NCI-H146 (cell line): Measurements from ENCODE around the gene IFFO2.
A peak's percentile ranks its signal among the peaks of the same experiment; 100 is the strongest.

Source experiments
- DNase-seq: peaks from one replicate; lab custom pipeline; 2025; lab: John Stamatoyannopoulos, UW

Gene IFFO2

GRCh38 chr1:18972531-18972930 lies 16.1 kb upstream of the IFFO2 start:
- DNase-seq: no peak

GRCh38 chr1:18970762-18971161 lies 14.3 kb upstream of the IFFO2 start:
- DNase-seq: no peak

DNA sequence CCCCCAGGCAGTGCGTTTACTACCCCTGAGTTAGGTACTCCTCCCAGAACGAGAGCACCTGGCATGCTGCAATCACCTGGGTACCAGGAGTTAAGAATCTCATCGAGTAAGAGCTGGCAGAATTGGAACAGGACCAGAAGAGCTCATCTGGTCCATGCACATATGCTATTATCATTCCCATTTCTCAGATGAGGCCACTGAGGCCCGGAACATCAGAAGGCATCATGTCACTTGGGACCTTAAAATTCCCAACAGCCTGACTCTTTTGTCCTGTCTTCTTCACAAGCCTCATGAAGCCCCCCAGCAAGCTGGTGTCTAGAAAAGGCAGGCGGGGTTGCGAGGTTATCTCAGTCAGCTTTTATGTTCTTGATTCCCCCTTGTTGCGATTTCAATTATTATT lies 13.9 kb upstream of the IFFO2 start:
- no peak for DNase-seq

DNA sequence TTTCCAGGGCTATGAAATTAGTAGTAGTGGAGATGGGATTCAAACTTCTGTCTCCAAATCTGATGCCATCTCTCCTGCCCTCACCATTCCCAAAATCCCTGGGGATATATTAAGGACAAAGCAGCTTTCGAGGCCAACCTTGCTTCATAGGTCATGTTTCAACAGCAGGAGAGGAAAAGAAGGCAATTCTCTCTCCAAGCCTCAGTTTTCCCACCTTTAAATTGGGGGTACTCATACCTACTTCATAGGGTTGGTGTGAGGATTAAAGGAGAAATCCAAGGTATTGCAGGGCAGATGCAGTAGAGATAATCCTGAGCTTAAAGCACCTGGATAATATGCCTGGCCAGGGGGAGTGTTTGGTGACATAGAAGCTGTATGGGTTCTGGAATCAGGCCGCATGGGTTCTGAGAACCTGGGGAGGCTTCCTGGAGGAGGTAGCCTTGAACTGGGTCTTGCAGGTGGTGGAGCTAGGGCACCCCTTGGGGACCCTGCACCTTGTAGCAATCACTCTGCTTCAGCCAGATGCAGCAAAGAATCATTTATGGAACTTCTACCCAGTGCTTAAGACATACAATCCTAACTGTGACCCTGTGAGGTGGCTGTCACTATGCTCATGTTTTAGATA lies 10.7 kb upstream of the IFFO2 start:
- no peak for DNase-seq

DNA sequence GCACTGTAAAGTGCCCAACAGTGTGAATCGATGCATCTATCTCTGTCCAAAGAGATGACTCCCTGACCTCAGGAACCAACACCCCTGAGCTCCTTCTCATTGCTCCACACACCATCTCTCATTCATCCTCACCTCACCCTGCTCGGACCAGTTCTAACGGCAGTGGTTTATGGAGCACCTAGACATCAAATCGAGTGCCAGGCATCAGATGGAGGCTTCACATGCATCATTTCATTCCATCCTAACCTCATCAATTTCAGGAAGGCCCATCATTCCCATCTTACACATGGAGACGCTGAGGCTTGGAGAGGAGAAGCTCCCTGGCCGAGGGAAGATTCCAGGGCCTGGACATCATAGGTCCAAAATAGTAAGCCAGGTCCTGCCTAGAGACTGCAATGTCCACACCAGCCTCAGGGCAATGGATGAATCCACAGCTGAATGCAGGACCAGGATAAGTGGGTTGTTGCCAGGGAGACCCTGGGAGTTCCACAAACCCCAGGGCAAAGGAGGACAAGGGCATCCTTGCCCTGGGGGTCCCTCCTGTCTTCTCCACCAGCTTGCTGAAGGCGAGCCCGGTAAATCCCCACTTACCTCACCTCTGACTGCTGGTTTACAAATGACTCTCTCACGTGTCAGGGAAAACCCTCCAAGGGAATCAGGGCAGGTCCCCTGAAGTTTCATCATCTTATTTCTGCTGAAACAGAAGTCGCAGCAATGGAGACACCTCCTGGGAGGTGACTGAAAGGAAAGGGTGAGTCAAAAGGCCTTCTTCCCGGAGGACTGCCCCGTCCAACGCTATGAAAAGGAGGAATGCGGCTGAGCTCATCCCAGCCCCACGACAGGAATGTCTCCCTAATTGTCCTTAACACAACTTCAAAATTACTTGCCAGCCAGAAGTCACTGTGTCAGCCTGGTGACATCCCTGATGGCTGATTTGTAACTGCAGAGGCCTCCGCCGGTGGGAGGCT lies 9.0 kb upstream of the IFFO2 start:
- DNase-seq: no peak

- DNase-seq: no peak
Measured at GRCh38 chr1:18963968-18964367, 7.5 kb upstream of the IFFO2 start.

DNA sequence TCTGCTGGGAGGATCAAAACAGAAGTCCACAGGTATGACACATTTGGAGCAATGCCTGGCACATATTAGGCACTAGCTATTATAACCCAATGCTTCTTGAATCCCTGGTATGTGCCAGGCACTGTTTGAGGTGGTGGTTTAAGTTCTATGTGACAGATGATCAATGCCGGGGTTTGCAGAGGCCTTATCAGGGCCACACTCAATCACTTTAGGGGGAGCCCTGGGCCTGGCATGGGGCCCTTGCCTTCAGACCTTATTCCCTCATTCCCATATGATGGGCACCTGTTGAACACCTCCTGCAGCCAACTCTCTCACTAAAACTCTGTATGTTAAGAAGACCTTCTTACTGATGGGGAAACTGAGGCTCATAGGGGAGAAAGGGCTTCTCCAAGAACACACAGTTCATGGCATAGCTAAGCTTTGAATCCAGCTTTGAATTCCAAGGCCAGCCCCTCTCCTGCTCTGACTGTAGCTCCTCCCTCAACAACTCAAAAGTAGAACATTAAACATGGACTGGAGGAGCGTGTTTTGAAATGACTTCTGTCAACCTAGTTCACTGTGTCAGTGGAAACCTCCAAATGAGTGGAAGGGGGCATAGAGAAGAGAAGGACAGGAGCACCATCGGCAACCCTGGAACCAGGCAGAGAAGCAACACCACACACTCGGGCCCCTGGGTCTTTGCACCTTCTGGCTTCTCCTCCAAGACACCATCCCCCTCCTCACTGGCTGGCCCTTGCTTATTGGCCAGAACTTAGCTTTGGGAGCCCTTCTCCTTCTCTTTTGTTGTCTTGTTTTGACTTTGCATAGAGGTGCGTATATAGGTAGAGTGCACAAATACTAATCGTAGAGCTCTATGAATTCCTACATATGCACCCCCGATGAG lies 6.6 kb upstream of the IFFO2 start:
- DNase-seq: no peak

GRCh38 chr1:18962121-18962721 lies 5.7 kb upstream of the IFFO2 start:
- DNase-seq: no peak

- no peak for DNase-seq
Measured at GRCh38 chr1:18960821-18961220, 4.3 kb upstream of the IFFO2 start.

DNA sequence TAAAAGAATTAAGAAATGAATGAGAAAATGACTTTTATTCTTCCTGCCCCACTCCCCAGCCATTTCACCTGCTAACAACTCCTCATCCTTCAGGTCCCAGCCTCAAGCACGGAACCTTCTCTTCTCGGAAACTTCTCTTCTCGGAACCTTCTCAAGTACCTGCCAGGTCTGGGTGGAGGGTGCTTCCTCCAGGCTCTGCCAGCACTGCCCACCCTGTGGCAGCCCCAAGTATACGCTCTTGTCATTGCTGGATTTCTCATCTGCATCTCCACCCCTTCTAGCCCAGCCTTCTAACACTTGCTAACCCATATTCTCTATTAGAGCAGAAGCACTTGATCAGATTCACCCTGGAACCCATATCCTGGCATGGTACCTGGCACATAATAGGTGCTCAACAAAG lies 3.9 kb upstream of the IFFO2 start:
- no peak for DNase-seq

GRCh38 chr1:18959591-18959990 lies 3.1 kb upstream of the IFFO2 start:
- DNase-seq: no peak

GRCh38 chr1:18957532-18958300 lies 1.2 kb upstream of the IFFO2 start:
- DNase-seq: no peak

GRCh38 chr1:18957136-18957521 lies 653 bp upstream of the IFFO2 start:
- DNase-seq: no peak

DNA sequence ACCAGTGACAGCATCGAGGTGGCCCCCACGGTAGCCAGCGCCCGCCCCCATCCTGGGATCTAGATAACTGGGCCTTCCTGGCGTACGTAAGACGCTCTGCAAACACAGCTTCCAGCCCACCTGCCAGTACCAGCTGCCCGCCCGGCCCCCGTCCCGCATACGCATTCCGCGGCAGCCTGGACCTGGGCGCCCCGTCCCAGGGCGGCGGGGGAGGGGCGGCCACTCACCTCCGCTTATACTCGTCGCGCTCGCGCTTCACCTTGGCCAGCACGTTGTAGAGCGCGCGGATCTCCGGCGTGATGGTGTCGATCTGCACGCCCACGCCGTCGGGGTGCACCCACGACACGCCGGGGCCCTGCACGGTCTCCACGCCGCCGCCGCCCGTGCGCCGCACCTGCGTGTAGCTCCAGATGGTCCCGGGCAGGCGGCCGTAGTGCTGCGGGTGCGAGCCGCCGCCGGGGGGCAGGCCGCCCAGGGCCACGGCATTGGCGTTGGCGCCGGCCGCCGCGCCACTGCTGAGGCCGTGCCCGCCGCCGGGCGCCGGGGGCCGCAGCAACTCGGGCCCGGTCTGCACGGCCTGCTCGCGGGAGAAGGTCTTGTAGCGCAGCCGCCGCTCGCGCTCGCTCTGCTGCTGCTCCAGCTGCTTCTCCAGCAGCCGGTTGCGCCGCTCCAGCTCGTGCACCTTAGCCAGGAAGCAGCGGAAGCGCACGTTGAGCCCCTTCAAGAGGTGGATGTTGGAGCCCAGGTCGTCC lies 859 bp downstream of the IFFO2 start:
- DNase-seq: peak; percentile 32

GRCh38 chr1:18955131-18955440 lies 1.4 kb downstream of the IFFO2 start:
- no peak for DNase-seq

GRCh38 chr1:18954270-18955071 lies 2.0 kb downstream of the IFFO2 start:
- no peak for DNase-seq

DNA sequence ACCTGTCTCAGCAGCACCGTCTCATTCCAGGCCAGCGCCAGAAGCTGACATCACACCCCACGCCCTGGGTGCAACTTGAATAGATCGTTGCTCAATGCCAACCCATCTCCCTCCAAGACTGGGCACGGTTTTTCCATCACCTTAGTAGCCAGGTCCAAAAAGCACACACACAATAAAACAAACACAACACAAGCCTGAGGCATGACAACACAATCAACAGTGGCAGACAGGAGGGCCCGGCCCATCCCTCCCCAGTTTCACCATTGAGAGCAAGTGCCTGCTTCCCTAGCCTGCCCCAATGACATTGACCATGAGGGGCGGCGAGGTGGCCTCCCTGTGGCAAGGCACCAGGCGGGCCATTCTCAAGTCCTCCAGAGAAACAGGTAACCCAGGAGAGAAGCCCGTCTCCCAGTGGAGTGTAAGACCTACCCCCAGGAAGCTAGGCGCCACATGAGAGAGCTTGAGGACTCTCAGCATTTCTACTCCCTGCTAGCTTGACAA lies 2.7 kb downstream of the IFFO2 start:
- no peak for DNase-seq

- DNase-seq: no peak
Measured at GRCh38 chr1:18951818-18952391, 4.6 kb downstream of the IFFO2 start.

DNA sequence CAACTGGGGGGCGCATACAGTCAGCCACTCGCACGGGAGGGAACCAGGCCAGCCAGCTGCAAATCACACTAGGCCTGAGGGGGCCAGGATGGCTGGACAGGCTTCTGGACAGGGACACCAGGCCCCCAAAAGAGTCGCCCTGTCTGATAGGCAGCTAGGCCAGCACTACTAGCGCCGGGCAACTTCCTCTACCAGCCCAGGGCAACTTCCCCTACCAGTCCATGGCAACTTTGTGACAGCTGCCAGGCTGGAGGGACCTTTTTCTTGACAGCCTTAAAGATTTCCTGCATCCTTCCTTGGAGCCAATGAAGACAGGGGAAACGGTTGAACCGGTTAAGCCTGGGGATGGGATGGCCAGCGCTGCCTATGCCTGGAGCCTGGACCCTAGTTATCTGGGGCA lies 5.1 kb downstream of the IFFO2 start:
- DNase-seq: no peak
